ENCODE measurements around the gene DUSP15. TPM values are rescaled to one million over a fixed set of nuclear protein-coding genes. Genes with fewer than 3 reads are reported as not detected.

DUSP15 gene
- total and polyA plus RNA-seq, 9 of the 15 experiments (the other 6 are each of a cell fraction or from before 2014, with no cell fraction given), result 0.34 TPM; not detected in 8

GRCh38 chr20:31863296-31864085, 6.8 kb downstream of the DUSP15 start:
- Histone ChIP-seq H3K9me1 (ENCODE audit: control insufficient read depth, insufficient read depth, low read length) (peaks cover 2% of the 10 kb centered on the region), H3K27ac (ENCODE audit: extremely low read depth, low read depth, low read length) (no peak overlapping the region), H2AFZ (ENCODE audit: low read depth, low read length) (no peak overlapping the region), H3K9me3 (replicated peaks; ENCODE audit: control insufficient read depth, insufficient read depth, low read depth, low read length) (no peaks in the 10 kb centered on the region), H3K79me2 (ENCODE audit: control insufficient read depth, insufficient read depth, low read length) (no peaks in the 10 kb centered on the region), H3K4me2 (ENCODE audit: insufficient read depth, low read length) (no peak overlapping the region), H3K4me3 (no peak overlapping the region), H4K20me1 (replicated peaks; ENCODE audit: control insufficient read depth, insufficient read depth, low read length) (peaks cover 14% of the 10 kb centered on the region), H3K27me3 (ENCODE audit: control insufficient read depth in 2 of 2, insufficient read depth in 2 of 2, low read length in 2 of 2) (peaks cover 30 to 66% of the 10 kb centered on the region in 2 experiments), H3K9ac (ENCODE audit: insufficient read depth in 1 of 2, low read depth in 2 of 2, low read length in 2 of 2) (no peak overlapping the region), H3K36me3 (ENCODE audit: control insufficient read depth, insufficient read depth, low read length) (no peaks in the 10 kb centered on the region), H3K4me1 (replicated peaks in 1 of 2; ENCODE audit: control insufficient read depth in 2 of 2, insufficient read depth in 2 of 2, low read length in 2 of 2) (peaks cover 0 to 17% of the 10 kb centered on the region in 2 experiments; a peak in 3 of 5 replicates)
- no TSS peak for BruUV-seq (replicated peaks)
- ChIA-PET CTCF (ENCODE audit: low intra/inter-chr PET ratio) (no interaction called here), POLR2A (interaction anchor here (0.6 kb wide), 1 partner anchor 972 kb away, joined by 3 read pairs; no protein-coding TSS in a partner anchor)
- in situ Hi-C loops (cut with MboI), result loop anchor here (5.0 kb wide), 1 partner anchor 89 kb away; the partner anchor contains the start of gene PDRG1
- whole genome bisulfite sequencing (ENCODE audit: insufficient coverage, low coverage, missing lambda C conversion rate), result 4% methylated on average over 7 of the region's 9 CpGs
- FAIRE-seq, result no peak
- no peak for ATAC-seq
- DNase-seq (ENCODE audit: extremely low read depth in 1 of 4, low spot score in 3 of 4), result no peak
- intact Hi-C loops (cut with micrococcal nuclease), result no loop called here
- TF ChIP-seq E2F8 (IDR thresholded peaks at IDR 0.05; ENCODE audit: low read depth, partially characterized antibody) (no peak), SETDB1 (IDR thresholded peaks at IDR 0.05; ENCODE audit: low read length) (no peak), TBP (optimal IDR thresholded peaks at IDR 0.05; ENCODE audit: low read depth, low read length) (no peak), ETV5 (CRISPR knock-in tag; IDR thresholded peaks at IDR 0.05; ENCODE audit: low read depth) (no peak), ZNF589 (CRISPR knock-in tag; IDR thresholded peaks at IDR 0.05; ENCODE audit: low read depth) (no peak), IRF9 (tag; IDR thresholded peaks at IDR 0.05) (no peak), ATF2 (CRISPR knock-in tag; IDR thresholded peaks at IDR 0.05) (no peak), CREBBP (IDR thresholded peaks at IDR 0.05; ENCODE audit: low read depth, low read length) (no peak), FIP1L1 (IDR thresholded peaks at IDR 0.05; ENCODE audit: low read depth, low read length, poor library complexity, severe bottlenecking) (no peak), ZNF408 (CRISPR knock-in tag; IDR thresholded peaks at IDR 0.05; ENCODE audit: low read depth) (no peak), ZNF282 (CRISPR knock-in tag; IDR thresholded peaks at IDR 0.05) (no peak), KLF13 (tag; IDR thresholded peaks at IDR 0.05; ENCODE audit: borderline replicate concordance, low read depth) (no peak), SIN3A (IDR thresholded peaks at IDR 0.05; ENCODE audit: borderline replicate concordance in 2 of 2, control insufficient read depth in 1 of 2, low read depth in 2 of 2, low read length in 2 of 2) (no peak), BRCA1 (IDR thresholded peaks at IDR 0.05) (no peak), BRCA1 (CRISPR knock-in tag; IDR thresholded peaks at IDR 0.05) (no peak), PTRF (tag; IDR thresholded peaks at IDR 0.05) (no peak), ILF3 (IDR thresholded peaks at IDR 0.05; ENCODE audit: borderline replicate concordance) (no peak)
